Neural progenitor cell (in vitro differentiated cells): ENCODE results near the gene AURKAIP1. TPM values are rescaled to one million over a fixed set of nuclear protein-coding genes. Genes with fewer than 3 reads are reported as not detected.

Experiments
- DNase-seq: peaks from one replicate; pipeline ENCODE4 v3.0.0-alpha.2; 2016; ENCODE audit warnings: low spot score
- H2AFZ ChIP-seq: fragments of 200-600 bp; sonication (generic); replicated peaks from 2 replicates; pipeline ENCODE4 v1.6.1; 2016; ENCODE audit warnings: antibody characterized with exemption
- H3F3A ChIP-seq: fragments of 200-600 bp; sonication (generic); 2 replicates; pipeline ENCODE4 v1.6.1; 2016; ENCODE audit warnings: antibody characterized with exemption, low read depth
- H3K27ac ChIP-seq: fragments of 200-600 bp; sonication (generic); 2 replicates; pipeline ENCODE4 v1.5.1; 2016; ENCODE audit warnings: mild to moderate bottlenecking
- H3K27me3 ChIP-seq: fragments of 200-600 bp; sonication (generic); 2 replicates; pipeline ENCODE4 v1.6.1; 2016; ENCODE audit warnings: mild to moderate bottlenecking, moderate library complexity
- H3K36me3 ChIP-seq: fragments of 200-600 bp; sonication (generic); 2 replicates; pipeline ENCODE4 v1.5.1; 2016
- H3K4me1 ChIP-seq: fragments of 200-600 bp; sonication (generic); 2 replicates; pipeline ENCODE4 v1.6.1; 2016; ENCODE audit warnings: mixed run types
- H3K4me2 ChIP-seq: fragments of 200-600 bp; sonication (generic); 2 replicates; pipeline ENCODE4 v1.6.1; 2016
- H3K4me3 ChIP-seq: fragments of 200-600 bp; sonication (generic); 2 replicates; pipeline ENCODE4 v1.5.1; 2016
- H3K79me2 ChIP-seq: fragments of 200-600 bp; sonication (generic); 2 replicates; pipeline ENCODE4 v1.6.1; 2016; ENCODE audit warnings: low read depth
- H3K9ac ChIP-seq: fragments of 200-600 bp; sonication (generic); 2 replicates; pipeline ENCODE4 v1.6.1; 2016
- H3K9me3 ChIP-seq: fragments of 200-600 bp; sonication (generic); 2 replicates; pipeline ENCODE4 v1.5.1; 2016; ENCODE audit warnings: low read depth
- H4K20me1 ChIP-seq: fragments of 200-600 bp; sonication (generic); 2 replicates; pipeline ENCODE4 v1.6.1; 2016; ENCODE audit warnings: low read depth
- H3K27ac Mint-ChIP-seq: 3 replicates; pipeline ENCODE4 v1.8.0; 2021; ENCODE audit warnings: mixed read lengths
- H3K27me3 Mint-ChIP-seq: 2 replicates; pipeline ENCODE4 v1.8.0; 2022; ENCODE audit warnings: low read depth, mild to moderate bottlenecking, inconsistent platforms, moderate library complexity, mixed read lengths; ENCODE audit not compliant: insufficient read depth
- H3K36me3 Mint-ChIP-seq: 3 replicates; pipeline ENCODE4 v1.8.0; 2021; ENCODE audit warnings: mixed read lengths
- H3K4me1 Mint-ChIP-seq: 3 replicates; pipeline ENCODE4 v1.8.0; 2021; ENCODE audit warnings: mixed read lengths
- H3K4me3 Mint-ChIP-seq: 3 replicates; pipeline ENCODE4 v1.8.0; 2021; ENCODE audit warnings: mild to moderate bottlenecking, moderate library complexity, mixed read lengths
- H3K9me3 Mint-ChIP-seq: 3 replicates; pipeline ENCODE4 v1.8.0; 2020; ENCODE audit warnings: mixed read lengths
- EZH2 ChIP-seq: fragments of 200-600 bp; sonication (generic); IDR thresholded peaks from 2 replicates; pipeline ENCODE4 v1.6.1; 2017; ENCODE audit warnings: antibody characterized with exemption, mild to moderate bottlenecking, moderate library complexity
- EZH2phosphoT487 ChIP-seq: fragments of 200-600 bp; sonication (generic); IDR thresholded peaks from 2 replicates; pipeline ENCODE4 v1.6.1; 2017; ENCODE audit warnings: antibody characterized with exemption
- total RNA-seq: library from RNA; depleted of rRNA; stranded (reverse); fragments of >200 nt; gene quantifications from 2 replicates; pipeline ENCODE4 v1.2.3, GENCODE V29; 2015; ENCODE audit warnings: low replicate concordance
- TF ChIP-seq, protein P1 (sequence below): fragments of 200-600 bp; sonication (generic); IDR thresholded peaks from 2 replicates; pipeline ENCODE4 v1.5.1; 2017; ENCODE audit warnings: antibody characterized with exemption, mild to moderate bottlenecking

The AURKAIP1 gene
- total RNA-seq, 1 donor from 2014 or later: 26.4 TPM

DNA sequence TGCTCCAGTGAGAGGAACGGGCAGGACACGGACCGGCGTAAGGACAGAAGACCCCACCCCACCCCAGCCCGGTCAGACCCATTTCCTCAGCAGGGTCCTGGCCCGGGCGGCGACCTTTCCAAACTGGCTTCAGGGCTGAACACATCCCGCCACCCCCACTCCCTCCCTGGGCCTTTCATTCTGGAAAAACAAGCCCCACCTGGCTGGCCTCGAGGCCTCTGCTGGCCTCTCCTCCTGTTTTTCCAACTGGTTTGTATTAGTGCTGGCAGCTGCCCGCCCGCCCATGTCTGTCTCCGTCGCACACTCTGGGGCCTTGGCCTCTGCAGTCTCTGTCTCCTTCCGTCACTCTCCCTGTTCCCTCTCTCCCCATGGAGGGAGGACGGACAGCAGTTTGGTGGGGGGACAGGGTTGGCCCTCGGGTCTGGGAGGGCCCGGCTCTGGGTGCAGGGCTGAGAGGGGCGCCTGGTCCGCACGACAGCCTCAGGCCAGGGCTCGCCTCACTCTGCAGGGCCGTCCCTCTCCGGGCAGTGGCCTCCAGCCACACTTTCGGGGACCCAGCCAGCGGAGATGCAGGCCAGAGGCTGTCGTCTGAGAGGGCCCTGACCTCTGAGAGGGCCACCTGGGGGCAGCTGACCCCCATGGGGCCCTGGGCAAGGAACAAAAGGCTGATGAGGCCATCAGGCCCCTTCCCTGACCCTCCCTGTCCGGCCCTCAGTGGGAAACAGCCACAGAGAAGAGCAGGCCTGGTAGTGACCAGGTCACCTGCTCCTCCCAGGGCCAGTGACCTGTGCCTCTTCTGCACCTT, 15.1 kb downstream of the AURKAIP1 start:
- H3K4me1 Mint-ChIP-seq: peaks cover 41% of the 10 kb centered on the region
- no peaks in the 10 kb centered on the region for H4K20me1 ChIP-seq
- H3K4me1 ChIP-seq: peaks cover 48% of the 10 kb centered on the region
- H2AFZ ChIP-seq: no peak overlapping the region
- DNase-seq: no peak
- TF ChIP-seq EZH2phosphoT487: no peak
- peak overlapping the region; percentile 15 for H3K27ac ChIP-seq
- H3K27ac Mint-ChIP-seq: peak overlapping the region; percentile 95
- no peak overlapping the region for H3K4me3 ChIP-seq
- no peaks in the 10 kb centered on the region for H3K9me3 Mint-ChIP-seq
- peak overlapping the region; percentile 27 for H3K4me2 ChIP-seq
- H3K9ac ChIP-seq: no peak overlapping the region
- H3K36me3 ChIP-seq: no peaks in the 10 kb centered on the region
- no peaks in the 10 kb centered on the region for H3K79me2 ChIP-seq
- peak overlapping the region; percentile 76 for H3K4me3 Mint-ChIP-seq
- peaks cover 17% of the 10 kb centered on the region for H3K27me3 ChIP-seq
- H3K9me3 ChIP-seq: no peaks in the 10 kb centered on the region
- H3F3A ChIP-seq: peaks cover 44% of the 10 kb centered on the region
- no peaks in the 10 kb centered on the region for H3K36me3 Mint-ChIP-seq
- peaks cover 11% of the 10 kb centered on the region for H3K27me3 Mint-ChIP-seq

DNA sequence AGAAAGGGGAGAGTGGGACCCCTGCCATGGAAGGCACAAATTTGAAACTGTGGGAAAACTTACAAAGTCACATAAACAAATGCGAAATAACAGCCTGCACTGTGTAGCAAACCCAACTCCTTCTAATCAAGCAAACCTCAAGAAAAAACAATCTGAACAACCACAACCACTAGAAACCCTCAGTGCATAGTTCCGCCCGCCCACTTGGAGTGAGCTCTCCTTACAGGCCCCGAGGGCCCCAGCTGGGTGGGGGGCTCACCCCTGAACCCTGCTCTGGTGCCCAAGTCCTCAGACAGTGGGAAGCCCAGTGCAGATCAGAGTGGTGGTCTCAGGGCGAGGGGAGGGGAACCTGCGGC, 15.7 kb downstream of the AURKAIP1 start:
- TF ChIP-seq EZH2phosphoT487: no peak
- TF ChIP-seq, protein P1, sequence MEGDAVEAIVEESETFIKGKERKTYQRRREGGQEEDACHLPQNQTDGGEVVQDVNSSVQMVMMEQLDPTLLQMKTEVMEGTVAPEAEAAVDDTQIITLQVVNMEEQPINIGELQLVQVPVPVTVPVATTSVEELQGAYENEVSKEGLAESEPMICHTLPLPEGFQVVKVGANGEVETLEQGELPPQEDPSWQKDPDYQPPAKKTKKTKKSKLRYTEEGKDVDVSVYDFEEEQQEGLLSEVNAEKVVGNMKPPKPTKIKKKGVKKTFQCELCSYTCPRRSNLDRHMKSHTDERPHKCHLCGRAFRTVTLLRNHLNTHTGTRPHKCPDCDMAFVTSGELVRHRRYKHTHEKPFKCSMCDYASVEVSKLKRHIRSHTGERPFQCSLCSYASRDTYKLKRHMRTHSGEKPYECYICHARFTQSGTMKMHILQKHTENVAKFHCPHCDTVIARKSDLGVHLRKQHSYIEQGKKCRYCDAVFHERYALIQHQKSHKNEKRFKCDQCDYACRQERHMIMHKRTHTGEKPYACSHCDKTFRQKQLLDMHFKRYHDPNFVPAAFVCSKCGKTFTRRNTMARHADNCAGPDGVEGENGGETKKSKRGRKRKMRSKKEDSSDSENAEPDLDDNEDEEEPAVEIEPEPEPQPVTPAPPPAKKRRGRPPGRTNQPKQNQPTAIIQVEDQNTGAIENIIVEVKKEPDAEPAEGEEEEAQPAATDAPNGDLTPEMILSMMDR: no peak
- TF ChIP-seq EZH2: no peak
- no peak overlapping the region for H3K4me2 ChIP-seq
- no peak overlapping the region for H3K27ac ChIP-seq
- H3K27me3 Mint-ChIP-seq: peaks cover 12% of the 10 kb centered on the region
- H3K4me3 Mint-ChIP-seq: peak overlapping the region; percentile 76
- H3K27me3 ChIP-seq: peaks cover 22% of the 10 kb centered on the region
- peaks cover 48% of the 10 kb centered on the region for H3F3A ChIP-seq
- H3K9me3 ChIP-seq: no peaks in the 10 kb centered on the region
- H3K4me1 ChIP-seq: peaks cover 54% of the 10 kb centered on the region
- H4K20me1 ChIP-seq: peaks cover 6% of the 10 kb centered on the region
- H2AFZ ChIP-seq: no peak overlapping the region
- peaks cover 41% of the 10 kb centered on the region for H3K4me1 Mint-ChIP-seq
- peak overlapping the region; percentile 95 for H3K27ac Mint-ChIP-seq
- no peaks in the 10 kb centered on the region for H3K9me3 Mint-ChIP-seq
- H3K9ac ChIP-seq: no peak overlapping the region
- H3K36me3 Mint-ChIP-seq: no peaks in the 10 kb centered on the region
- H3K4me3 ChIP-seq: no peak overlapping the region
- no peak for DNase-seq
- H3K79me2 ChIP-seq: no peaks in the 10 kb centered on the region
- H3K36me3 ChIP-seq: no peaks in the 10 kb centered on the region

DNA sequence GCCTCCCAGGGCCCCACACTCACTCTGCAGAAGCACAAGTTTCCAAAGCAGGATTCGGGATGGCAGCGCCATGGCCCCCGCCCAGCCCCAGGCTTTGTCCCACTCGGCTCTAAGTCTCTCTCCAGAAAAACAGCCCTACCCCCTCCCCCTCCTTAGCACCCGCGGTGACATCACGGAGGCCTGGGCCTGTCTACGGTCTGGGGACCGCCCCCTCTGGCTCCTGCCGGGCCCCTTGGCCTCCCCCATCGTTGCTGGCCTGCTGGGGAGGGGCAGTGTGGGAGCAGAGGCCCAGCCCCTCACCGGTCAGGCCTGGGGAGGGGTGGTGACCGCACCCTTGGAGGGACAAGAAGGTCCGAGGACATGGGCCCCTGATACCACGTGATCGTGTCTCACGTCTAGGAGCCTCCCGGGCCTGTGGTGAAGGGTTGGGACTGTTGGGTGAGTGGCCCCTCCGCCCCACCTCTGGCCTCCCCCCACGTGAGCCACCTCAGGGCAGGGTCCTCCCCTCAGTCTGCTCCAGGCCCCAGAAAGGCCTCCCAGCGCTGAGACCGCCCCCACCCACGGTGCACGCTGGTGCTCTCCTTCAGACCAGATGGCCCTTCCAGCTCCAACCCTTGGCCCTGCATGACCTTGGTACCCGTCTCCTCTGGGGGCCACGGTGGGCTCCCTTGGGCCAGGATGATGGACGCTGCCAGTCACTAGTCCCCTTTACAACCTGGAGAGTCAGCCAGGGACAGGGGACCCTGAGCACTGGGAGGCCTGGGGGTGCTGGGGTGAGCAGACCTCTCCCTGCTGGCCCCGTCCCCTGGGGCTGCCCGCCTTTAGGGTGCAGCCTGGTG, 16.4 kb downstream of the AURKAIP1 start, which contains the start of gene MXRA8:
TSS of gene MXRA8 (minus strand) at position 123 of the 839 bp plus-strand sequence. CDS start at position 72, 51 bp downstream.
- H3K9me3 Mint-ChIP-seq: no peaks in the 10 kb centered on the region
- Histone ChIP-seq H4K20me1 (peaks cover 12% of the 10 kb centered on the region), H3K4me3 (peak within 1 kb of the TSS; percentile 5), H3K4me1 (peaks cover 60% of the 10 kb centered on the region), H3F3A (peaks cover 54% of the 10 kb centered on the region), H3K27ac (no peak within 1 kb of the TSS), H3K36me3 (no peaks in the 10 kb centered on the region), H3K9ac (no peak within 1 kb of the TSS), H3K27me3 (peaks cover 29% of the 10 kb centered on the region), H2AFZ (no peak within 1 kb of the TSS), H3K9me3 (no peaks in the 10 kb centered on the region), H3K79me2 (no peaks in the 10 kb centered on the region), H3K4me2 (peak within 1 kb of the TSS; percentile 59)
- peak; percentile 63 for DNase-seq
- H3K36me3 Mint-ChIP-seq: no peaks in the 10 kb centered on the region
- H3K4me3 Mint-ChIP-seq: peak within 1 kb of the TSS; percentile 76
- peaks cover 44% of the 10 kb centered on the region for H3K4me1 Mint-ChIP-seq
- H3K27ac Mint-ChIP-seq: peak within 1 kb of the TSS; percentile 95
- no peak for TF ChIP-seq EZH2
- TF ChIP-seq, protein P1: no peak
- no peak for TF ChIP-seq EZH2phosphoT487
- peaks cover 17% of the 10 kb centered on the region for H3K27me3 Mint-ChIP-seq
